H9 (cell line): ENCODE measurements around the gene WSB2. TPM values are rescaled to one million over a fixed set of nuclear protein-coding genes. Genes with fewer than 3 reads are reported as not detected.

ENCODE experiments used
- DNase-seq: peaks from one replicate; pipeline ENCODE4 v3.0.0-alpha.2; 2017
- H2AFZ ChIP-seq: one replicate; pipeline ENCODE4 v1.6.1; 2013; ENCODE audit warnings: mild to moderate bottlenecking, low read length, control low read depth, moderate library complexity
- H2AK5ac ChIP-seq: 2 replicates; pipeline ENCODE4 v1.6.1; 2013; ENCODE audit warnings: low read length, control low read depth, mixed read lengths; ENCODE audit not compliant: insufficient read length
- H2BK120ac ChIP-seq: one replicate; pipeline ENCODE4 v1.6.1; 2013; ENCODE audit warnings: low read depth, mild to moderate bottlenecking, low read length, control low read depth, inconsistent platforms; ENCODE audit not compliant: poor library complexity, severe bottlenecking
- H2BK12ac ChIP-seq: 2 replicates; pipeline ENCODE4 v1.6.1; 2013; ENCODE audit warnings: low read length, control low read depth, mixed read lengths, low read depth; ENCODE audit not compliant: insufficient read length
- H2BK15ac ChIP-seq: 2 replicates; pipeline ENCODE4 v1.6.1; 2013; ENCODE audit warnings: low read depth, low read length, control low read depth
- H2BK20ac ChIP-seq: one replicate; pipeline ENCODE4 v1.6.1; 2013; ENCODE audit warnings: low read depth, mild to moderate bottlenecking, low read length, control low read depth, inconsistent platforms; ENCODE audit not compliant: poor library complexity, severe bottlenecking
- H2BK5ac ChIP-seq: 2 replicates; pipeline ENCODE4 v1.6.1; 2013; ENCODE audit warnings: low read length, control low read depth, mixed read lengths; ENCODE audit not compliant: insufficient read length
- H3K14ac ChIP-seq: 2 replicates; pipeline ENCODE4 v1.6.1; 2013; ENCODE audit warnings: low read length, control low read depth; ENCODE audit not compliant: insufficient read depth
- H3K18ac ChIP-seq: 2 replicates; pipeline ENCODE4 v1.6.1; 2013; ENCODE audit warnings: low read depth, mild to moderate bottlenecking, mixed read lengths, low read length, control low read depth; ENCODE audit not compliant: insufficient read length
- H3K23ac ChIP-seq: 2 replicates; pipeline ENCODE4 v1.6.1; 2013; ENCODE audit warnings: low read length, control low read depth, mixed read lengths, low read depth; ENCODE audit not compliant: insufficient read length
- H3K23me2 ChIP-seq: 2 replicates; pipeline ENCODE4 v1.6.1; 2013; ENCODE audit warnings: low read depth, mild to moderate bottlenecking, mixed read lengths, low read length, control low read depth; ENCODE audit not compliant: insufficient read length, poor library complexity, severe bottlenecking
- H3K27ac ChIP-seq: 2 replicates; pipeline ENCODE4 v1.5.1; 2013; ENCODE audit warnings: low read length, control low read depth, mixed read lengths, low read depth; ENCODE audit not compliant: insufficient read length
- H3K27me3 ChIP-seq: 2 replicates; pipeline ENCODE4 v1.6.1; 2013; ENCODE audit warnings: low read length, control low read depth, inconsistent platforms; ENCODE audit not compliant: insufficient read depth
- H3K4ac ChIP-seq: 2 replicates; pipeline ENCODE4 v1.6.1; 2013; ENCODE audit warnings: low read depth, mild to moderate bottlenecking, control low read depth, inconsistent platforms, low read length, moderate library complexity
- H3K4me1 ChIP-seq: 2 replicates; pipeline ENCODE4 v1.6.1; 2013; ENCODE audit warnings: low read length, control low read depth, inconsistent platforms; ENCODE audit not compliant: insufficient read depth
- H3K4me2 ChIP-seq: 2 replicates; pipeline ENCODE4 v1.6.1; 2013; ENCODE audit warnings: low read length, control low read depth, mixed read lengths; ENCODE audit not compliant: insufficient read length, insufficient read depth
- H3K56ac ChIP-seq: 2 replicates; pipeline ENCODE4 v1.6.1; 2013; ENCODE audit warnings: low read depth, mild to moderate bottlenecking, mixed read lengths, low read length, control low read depth; ENCODE audit not compliant: insufficient read length
- H3K79me1 ChIP-seq: 2 replicates; pipeline ENCODE4 v1.6.1; 2013; ENCODE audit warnings: low read depth, mild to moderate bottlenecking, moderate library complexity, low read length, control low read depth, inconsistent platforms; ENCODE audit not compliant: insufficient read depth, poor library complexity, severe bottlenecking
- H3K79me2 ChIP-seq: 2 replicates; pipeline ENCODE4 v1.6.1; 2013; ENCODE audit warnings: low read length, control low read depth, inconsistent platforms; ENCODE audit not compliant: insufficient read depth
- H3K9ac ChIP-seq: 2 replicates; pipeline ENCODE4 v1.6.1; 2013; ENCODE audit warnings: low read length, control low read depth, mixed read lengths; ENCODE audit not compliant: insufficient read length; ENCODE audit errors: extremely low read depth
- H3K9me3 ChIP-seq: one replicate; pipeline ENCODE4 v1.6.1; 2013; ENCODE audit warnings: low read depth, low read length, inconsistent platforms; ENCODE audit not compliant: control insufficient read depth
- H3T11ph ChIP-seq: one replicate; pipeline ENCODE4 v1.6.1; 2013; ENCODE audit warnings: mild to moderate bottlenecking, low read length, control low read depth, inconsistent platforms
- H4K20me1 ChIP-seq: one replicate; pipeline ENCODE4 v1.6.1; 2013; ENCODE audit not compliant: control insufficient read depth, insufficient read length, insufficient read depth
- H4K5ac ChIP-seq: 2 replicates; pipeline ENCODE4 v1.6.1; 2013; ENCODE audit warnings: low read depth, mild to moderate bottlenecking, mixed read lengths, low read length, control low read depth; ENCODE audit not compliant: insufficient read length
- H4K8ac ChIP-seq: replicated peaks from 2 replicates; pipeline ENCODE4 v1.6.1; 2013; ENCODE audit warnings: low read length, control low read depth, mixed read lengths, low read depth; ENCODE audit not compliant: insufficient read length
- H4K91ac ChIP-seq: 2 replicates; pipeline ENCODE4 v1.6.1; 2013; ENCODE audit warnings: low read depth, mild to moderate bottlenecking, moderate library complexity, mixed read lengths, low read length, control low read depth; ENCODE audit not compliant: insufficient read length
- H3K27ac Mint-ChIP-seq, 3 experiments: 2 replicates in 2 of 3; 3 replicates in 1 of 3; pipeline ENCODE4 v1.8.0; 2020 to 2021; ENCODE audit warnings: mixed read lengths in 3 of 3, mild to moderate bottlenecking in 1 of 3, moderate library complexity in 1 of 3
- H3K27me3 Mint-ChIP-seq: 2 replicates; pipeline ENCODE4 v1.8.0; 2021; ENCODE audit warnings: low read depth, mild to moderate bottlenecking, moderate library complexity, mixed read lengths
- H3K36me3 Mint-ChIP-seq, 3 experiments: 2 replicates in 2 of 3; 3 replicates in 1 of 3; pipeline ENCODE4 v1.8.0; 2020 to 2021; ENCODE audit warnings: low read depth in 3 of 3, mixed read lengths in 3 of 3; ENCODE audit not compliant: insufficient read depth in 1 of 3
- H3K4me1 Mint-ChIP-seq, 2 experiments: 2 replicates each; pipeline ENCODE4 v1.8.0; 2020; ENCODE audit warnings: mixed read lengths in 2 of 2
- H3K4me3 Mint-ChIP-seq, 2 experiments: 2 replicates in 1 of 2; 3 replicates in 1 of 2; pipeline ENCODE4 v1.8.0; 2020 to 2021; ENCODE audit warnings: mild to moderate bottlenecking in 2 of 2, mixed read lengths in 2 of 2, moderate library complexity in 1 of 2
- H3K9me3 Mint-ChIP-seq, 2 experiments: 2 replicates in 1 of 2; 3 replicates in 1 of 2; pipeline ENCODE4 v1.8.0; 2020; ENCODE audit warnings: mild to moderate bottlenecking in 2 of 2, mixed read lengths in 2 of 2, moderate library complexity in 1 of 2
- WGBS: extraction: QIAGEN DNeasy Blood & Tissue Kit; methylation state at CpG from one replicate; pipeline ENCODE4 v1.1.7; 2013; ENCODE audit warnings: missing lambda C conversion rate, low lambda C conversion rate, mixed read lengths; ENCODE audit not compliant: insufficient read length; ENCODE audit errors: extremely low coverage; 5-methylcytosine and 5-hydroxymethylcytosine counted together
- total RNA-seq: library from RNA; stranded (reverse); gene quantifications from 2 replicates; pipeline ENCODE4 v1.2.1, GENCODE V29; 2021
- TF ChIP-seq, protein P1 (sequence below): fragments of 200-600 bp; sonication (generic); conservative IDR thresholded peaks from 3 replicates; pipeline ENCODE4 v1.8.0; 2021; ENCODE audit warnings: antibody characterized with exemption, mild to moderate bottlenecking

Gene WSB2
- total RNA-seq, 1 experiment from 2014 or later = 58.6 TPM

DNA sequence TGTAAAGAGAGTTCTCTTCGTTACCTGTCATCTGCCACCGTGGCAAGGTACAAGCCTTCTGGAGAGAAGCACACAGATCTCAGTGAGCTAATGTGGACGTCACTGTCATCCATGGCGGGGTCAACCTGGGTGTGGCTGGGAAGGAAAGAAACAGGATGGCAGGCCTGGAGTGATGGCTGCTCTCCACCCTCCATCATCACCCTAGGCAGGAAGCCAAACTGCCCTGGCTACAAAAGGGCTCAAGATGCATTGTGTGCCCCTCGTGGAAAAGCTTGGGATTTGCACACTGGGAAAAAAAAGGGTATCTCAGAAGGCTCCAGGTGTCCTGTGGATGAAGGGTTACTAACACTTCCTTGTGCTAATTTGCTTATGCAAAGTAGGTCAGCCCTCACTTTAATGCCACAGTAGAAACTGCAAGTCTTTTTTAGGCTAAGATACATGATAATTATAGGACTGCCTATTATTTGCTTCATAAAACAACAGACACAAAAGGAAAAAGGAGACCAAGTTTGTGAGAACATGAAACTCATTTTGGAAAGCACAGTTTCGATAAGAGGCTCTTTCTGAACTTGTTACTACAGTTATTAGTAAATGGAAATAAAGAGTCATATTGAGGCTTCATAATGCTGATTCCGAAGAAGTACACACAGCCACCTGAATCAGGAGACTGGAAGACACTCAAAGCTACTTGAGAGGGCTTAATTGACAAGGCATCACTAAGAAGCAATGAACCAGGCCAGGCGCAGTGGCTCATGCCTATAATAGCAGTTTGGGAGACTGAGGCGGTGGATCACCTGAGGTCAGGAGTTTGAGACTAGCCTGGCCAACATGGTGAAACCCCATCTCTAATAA is 25.6 kb downstream of the WSB2 start:
- Mint-ChIP-seq H3K9me3 (no peaks in the 10 kb centered on the region; a peak in 1 of 5 replicates), H3K27me3 (no peaks in the 10 kb centered on the region), H3K4me3 (no peak overlapping the region), H3K27ac (peak overlapping the region; percentile 45 to 68 (median 53); a peak in 4 of 7 replicates), H3K4me1 (peaks cover 0 to 13% of the 10 kb centered on the region in 2 experiments; a peak in 2 of 4 replicates), H3K36me3 (peaks cover 42 to 87% (median 73%) of the 10 kb centered on the region in 3 experiments)
- Histone ChIP-seq H3K4me2 (no peak overlapping the region), H2AK5ac (no peak overlapping the region), H2BK12ac (no peak overlapping the region), H3K27ac (no peak overlapping the region), H3K4ac (no peak overlapping the region), H4K20me1 (no peaks in the 10 kb centered on the region), H3K27me3 (no peaks in the 10 kb centered on the region), H3K56ac (no peak overlapping the region), H3K9ac (no peak overlapping the region), H4K91ac (no peak overlapping the region), H2AFZ (no peak overlapping the region), H2BK5ac (no peak overlapping the region), H3K79me2 (no peaks in the 10 kb centered on the region; the same call in 1 of the 2 replicates), H3K23me2 (no peaks in the 10 kb centered on the region), H3K23ac (no peak overlapping the region), H2BK120ac (no peak overlapping the region), H3K14ac (no peak overlapping the region), H3K4me1 (no peaks in the 10 kb centered on the region), H2BK15ac (no peak overlapping the region), H3K9me3 (no peaks in the 10 kb centered on the region), H4K8ac (no peak overlapping the region), H3K79me1 (no peaks in the 10 kb centered on the region), H3K18ac (no peak overlapping the region), H3T11ph (no peak overlapping the region), H2BK20ac (no peak overlapping the region), H4K5ac (peak overlapping the region; percentile 63)
- DNase-seq = peak; percentile 39
- no CpG with 5 or more reads among the region's 9 CpGs for WGBS
- TF ChIP-seq, protein P1, sequence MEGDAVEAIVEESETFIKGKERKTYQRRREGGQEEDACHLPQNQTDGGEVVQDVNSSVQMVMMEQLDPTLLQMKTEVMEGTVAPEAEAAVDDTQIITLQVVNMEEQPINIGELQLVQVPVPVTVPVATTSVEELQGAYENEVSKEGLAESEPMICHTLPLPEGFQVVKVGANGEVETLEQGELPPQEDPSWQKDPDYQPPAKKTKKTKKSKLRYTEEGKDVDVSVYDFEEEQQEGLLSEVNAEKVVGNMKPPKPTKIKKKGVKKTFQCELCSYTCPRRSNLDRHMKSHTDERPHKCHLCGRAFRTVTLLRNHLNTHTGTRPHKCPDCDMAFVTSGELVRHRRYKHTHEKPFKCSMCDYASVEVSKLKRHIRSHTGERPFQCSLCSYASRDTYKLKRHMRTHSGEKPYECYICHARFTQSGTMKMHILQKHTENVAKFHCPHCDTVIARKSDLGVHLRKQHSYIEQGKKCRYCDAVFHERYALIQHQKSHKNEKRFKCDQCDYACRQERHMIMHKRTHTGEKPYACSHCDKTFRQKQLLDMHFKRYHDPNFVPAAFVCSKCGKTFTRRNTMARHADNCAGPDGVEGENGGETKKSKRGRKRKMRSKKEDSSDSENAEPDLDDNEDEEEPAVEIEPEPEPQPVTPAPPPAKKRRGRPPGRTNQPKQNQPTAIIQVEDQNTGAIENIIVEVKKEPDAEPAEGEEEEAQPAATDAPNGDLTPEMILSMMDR = 0 out of 3 replicates have a peak, but pooled peaks have one; percentile 8
